TTC549 (cell line): ENCODE measurements around the gene MAGEA6.
"Not testable (repeated sequence)": the region's sequence is repeated elsewhere in the genome, so short reads cannot be mapped to it uniquely, and the experiment has no call there.

ENCODE experiments used
- FAIRE-seq: peaks from 2 replicates; lab custom pipeline; 2012; peaks lifted over from hg19 to GRCh38; lab: Jason Lieb, UNC

The MAGEA6 gene

DNA sequence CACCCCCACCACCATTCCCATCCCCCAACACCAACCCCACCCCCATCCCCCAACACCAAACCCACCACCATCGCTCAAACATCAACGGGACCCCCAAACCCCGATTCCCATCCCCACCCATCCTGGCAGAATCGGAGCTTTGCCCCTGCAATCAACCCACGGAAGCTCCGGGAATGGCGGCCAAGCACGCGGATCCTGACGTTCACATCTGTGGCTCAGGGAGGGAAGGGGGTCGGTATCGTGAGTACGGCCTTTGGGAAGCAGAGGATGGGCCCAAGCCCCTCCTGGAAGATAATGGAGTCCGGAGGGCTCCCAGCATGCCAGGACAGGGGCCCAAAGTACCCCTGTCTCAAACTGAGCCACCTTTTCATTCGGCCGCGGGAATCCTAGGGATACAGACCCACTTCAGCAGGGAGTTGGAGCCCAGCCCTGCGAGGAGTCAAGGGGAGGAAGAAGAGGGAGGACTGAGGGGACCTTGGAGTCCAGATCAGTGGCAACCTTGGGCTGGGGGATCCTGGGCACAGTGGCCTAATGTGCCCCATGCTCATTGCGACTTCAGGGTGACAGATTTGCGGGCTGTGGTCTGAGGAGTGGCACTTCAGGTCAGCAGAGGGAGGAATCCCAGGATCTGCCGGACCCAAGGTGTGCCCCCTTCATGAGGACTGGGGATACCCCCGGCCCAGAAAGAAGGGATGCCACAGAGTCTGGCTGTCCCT lies 35.2 kb downstream of the MAGEA6 start:
- not testable (repeated sequence) for FAIRE-seq

DNA sequence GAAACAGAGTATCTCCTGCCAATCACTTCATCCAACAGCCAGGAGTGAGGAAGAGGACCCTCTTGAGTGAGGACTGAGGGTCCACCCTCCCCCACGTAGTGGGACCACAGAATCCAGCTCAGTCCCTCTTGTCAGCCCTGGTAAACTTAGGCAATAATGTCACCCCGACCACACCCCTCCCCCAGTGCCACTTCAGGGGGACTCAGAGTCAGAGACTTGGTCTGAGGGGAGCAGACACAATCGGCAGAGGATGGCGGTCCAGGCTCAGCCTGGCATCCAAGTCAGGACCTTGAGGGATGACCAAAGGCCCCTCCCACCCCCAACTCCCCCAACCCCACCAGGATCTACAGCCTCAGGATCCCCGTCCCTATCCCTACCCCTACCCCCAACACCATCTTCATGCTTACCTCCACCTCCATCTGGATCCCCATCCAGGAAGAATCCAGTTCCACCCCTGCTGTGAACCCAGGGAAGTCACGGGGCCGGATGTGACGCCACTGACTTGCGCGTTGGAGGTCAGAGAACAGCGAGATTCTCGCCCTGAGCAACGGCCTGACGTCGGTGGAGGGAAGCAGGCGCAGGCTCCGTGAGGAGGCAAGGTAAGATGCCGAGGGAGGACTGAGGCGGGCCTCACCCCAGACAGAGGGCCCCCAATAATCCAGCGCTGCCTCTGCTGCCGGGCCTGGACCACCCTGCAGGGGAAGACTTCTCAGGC lies 36.1 kb downstream of the MAGEA6 start, which contains the start of the genes CSAG1 and MAGEA12:
Gene CSAG1, minus strand, starts transcription at position 461 of the 715 bp plus-strand sequence. CDS start 1,261 bp downstream, outside the sequence.
Gene MAGEA12, plus strand, starts transcription at position 497 of the 715 bp plus-strand sequence. CDS start 2,405 bp downstream, outside the sequence.
- no peak for FAIRE-seq

DNA sequence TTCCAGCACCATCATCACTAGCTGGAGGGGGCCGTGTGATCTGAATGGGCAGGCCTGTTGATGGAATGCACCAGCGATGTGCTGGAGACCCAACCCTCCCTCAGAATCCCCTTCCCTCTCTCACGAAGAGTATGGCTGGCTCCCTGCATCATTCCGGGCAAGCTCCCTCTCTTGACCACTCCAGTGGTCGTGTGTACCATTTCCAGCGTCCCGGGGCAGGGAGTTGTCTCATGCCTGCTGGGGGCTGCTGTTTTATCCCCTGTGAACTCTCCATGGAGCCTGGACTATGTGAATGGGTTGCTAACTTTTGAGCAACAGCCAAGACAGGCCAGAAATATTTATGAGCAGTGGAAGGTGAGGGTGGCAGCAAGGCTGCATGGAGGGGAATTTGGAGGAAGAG lies 44.1 kb downstream of the MAGEA6 start:
- FAIRE-seq: no peak
